WERI-Rb-1 (cell line): ENCODE data around the gene FFAR4.
"Not testable (repeated sequence)": the region's sequence is repeated elsewhere in the genome, so short reads cannot be mapped to it uniquely, and the experiment has no call there.

Source experiments
- DNase-seq: peaks from one replicate; pipeline ENCODE4 v3.0.0-alpha.2; 2020
- H3K27ac ChIP-seq: fragments of 250-450 bp; sonication (Bioruptor Pico); 2 replicates; pipeline ENCODE4 v1.5.1; 2020; ENCODE audit warnings: mild to moderate bottlenecking, moderate library complexity
- H3K27me3 ChIP-seq: fragments of 250-450 bp; sonication (Bioruptor Pico); 2 replicates; pipeline ENCODE4 v1.5.1; 2021; ENCODE audit warnings: mild to moderate bottlenecking, low read depth, moderate library complexity; ENCODE audit not compliant: insufficient read depth, severe bottlenecking
- H3K36me3 ChIP-seq: fragments of 250-450 bp; sonication (Bioruptor Pico); 2 replicates; pipeline ENCODE4 v1.5.1; 2020; ENCODE audit warnings: mild to moderate bottlenecking, moderate library complexity
- H3K4me3 ChIP-seq: 2 replicates; pipeline ENCODE4 v1.5.1; 2011; ENCODE audit warnings: low read depth, mild to moderate bottlenecking, control low read depth, low read length
- H3K9me3 ChIP-seq: fragments of 250-450 bp; sonication (Bioruptor Pico); 2 replicates; pipeline ENCODE4 v1.5.1; 2021; ENCODE audit warnings: mild to moderate bottlenecking, moderate library complexity; ENCODE audit not compliant: severe bottlenecking
- TF ChIP-seq, protein P1 (sequence below): IDR thresholded peaks from 2 replicates; pipeline ENCODE4 v1.5.1; 2011; ENCODE audit warnings: low read depth, mild to moderate bottlenecking, control low read depth, inconsistent platforms, low read length

The FFAR4 gene

GRCh38 chr10:93566435-93567276 lies at the start of gene FFAR4:
Gene FFAR4, plus strand, starts transcription at chr10:93566665. Its CDS starts 56 bp downstream, at chr10:93566721.
- no peak within 1 kb of the TSS for H3K27ac ChIP-seq
- no peaks in the 10 kb centered on the region for H3K36me3 ChIP-seq
- no peak for DNase-seq
- no peaks in the 10 kb centered on the region for H3K9me3 ChIP-seq
- no peaks in the 10 kb centered on the region for H3K27me3 ChIP-seq
- H3K4me3 ChIP-seq, result no peak within 1 kb of the TSS
- TF ChIP-seq, protein P1, sequence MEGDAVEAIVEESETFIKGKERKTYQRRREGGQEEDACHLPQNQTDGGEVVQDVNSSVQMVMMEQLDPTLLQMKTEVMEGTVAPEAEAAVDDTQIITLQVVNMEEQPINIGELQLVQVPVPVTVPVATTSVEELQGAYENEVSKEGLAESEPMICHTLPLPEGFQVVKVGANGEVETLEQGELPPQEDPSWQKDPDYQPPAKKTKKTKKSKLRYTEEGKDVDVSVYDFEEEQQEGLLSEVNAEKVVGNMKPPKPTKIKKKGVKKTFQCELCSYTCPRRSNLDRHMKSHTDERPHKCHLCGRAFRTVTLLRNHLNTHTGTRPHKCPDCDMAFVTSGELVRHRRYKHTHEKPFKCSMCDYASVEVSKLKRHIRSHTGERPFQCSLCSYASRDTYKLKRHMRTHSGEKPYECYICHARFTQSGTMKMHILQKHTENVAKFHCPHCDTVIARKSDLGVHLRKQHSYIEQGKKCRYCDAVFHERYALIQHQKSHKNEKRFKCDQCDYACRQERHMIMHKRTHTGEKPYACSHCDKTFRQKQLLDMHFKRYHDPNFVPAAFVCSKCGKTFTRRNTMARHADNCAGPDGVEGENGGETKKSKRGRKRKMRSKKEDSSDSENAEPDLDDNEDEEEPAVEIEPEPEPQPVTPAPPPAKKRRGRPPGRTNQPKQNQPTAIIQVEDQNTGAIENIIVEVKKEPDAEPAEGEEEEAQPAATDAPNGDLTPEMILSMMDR, result no peak

DNA sequence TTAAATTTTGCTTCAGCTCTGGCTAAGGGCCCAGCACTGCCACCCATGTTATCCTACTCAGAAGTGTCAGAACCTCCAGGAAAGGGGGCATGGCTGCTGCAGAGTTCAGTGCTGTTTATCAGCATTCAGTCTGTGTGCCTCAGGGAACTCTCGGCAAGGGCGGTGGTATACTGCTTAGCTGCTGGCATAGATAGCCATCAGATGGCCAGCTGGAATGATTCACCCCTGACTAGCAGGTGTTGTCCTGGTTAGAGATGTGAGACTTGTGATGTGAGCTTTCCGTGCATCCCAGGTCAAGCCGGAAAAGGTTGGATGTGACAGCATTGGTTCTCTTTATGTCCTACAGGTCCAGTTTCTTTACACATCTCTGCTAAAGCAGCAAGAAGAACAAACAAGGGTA lies 47.9 kb upstream of the FFAR4 start:
- peaks cover 64% of the 10 kb centered on the region for H3K36me3 ChIP-seq

DNA sequence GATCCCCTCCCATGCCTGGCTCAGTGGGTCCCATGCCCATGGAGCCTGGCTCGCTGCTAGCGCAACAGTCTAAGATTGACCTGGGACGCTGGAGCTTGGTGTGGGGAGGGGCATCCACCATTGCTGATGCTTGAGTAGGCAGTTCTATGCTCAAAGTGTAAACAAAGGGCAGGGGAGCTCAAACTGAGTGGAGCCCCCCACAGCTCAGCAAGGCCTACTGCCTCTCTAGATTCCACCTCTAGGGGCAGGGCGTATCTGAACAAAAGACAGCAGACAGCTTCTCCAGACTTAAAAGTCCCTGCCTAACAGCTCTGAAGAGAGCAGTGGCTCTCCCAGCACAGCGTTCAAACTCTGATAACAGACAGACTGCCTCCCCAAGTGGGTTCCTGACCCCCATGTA lies 31.2 kb upstream of the FFAR4 start:
- DNase-seq, result no peak
- TF ChIP-seq, protein P1, result no peak
- Histone ChIP-seq H3K27ac (no peak overlapping the region), H3K36me3 (no peaks in the 10 kb centered on the region), H3K27me3 (no peaks in the 10 kb centered on the region), H3K4me3 (no peak overlapping the region), H3K9me3 (peaks cover 4% of the 10 kb centered on the region)

More for the DNA sequence above, 47.9 kb upstream of the FFAR4 start:
- peaks cover 16% of the 10 kb centered on the region for H3K9me3 ChIP-seq
- no peak overlapping the region for H3K27ac ChIP-seq
- TF ChIP-seq, protein P1, result no peak
- no peak overlapping the region for H3K4me3 ChIP-seq
- DNase-seq, result no peak
- no peaks in the 10 kb centered on the region for H3K27me3 ChIP-seq

- not testable (repeated sequence) for DNase-seq, H3K4me3 ChIP-seq, H3K27ac ChIP-seq, H3K9me3 ChIP-seq, H3K27me3 ChIP-seq, H3K36me3 ChIP-seq
These were observed 25.6 kb upstream of the FFAR4 start for GRCh38 chr10:93540871-93541270.

- H3K27me3 ChIP-seq, result no peaks in the 10 kb centered on the region
- H3K36me3 ChIP-seq, result no peaks in the 10 kb centered on the region
- TF ChIP-seq, protein P1, result peak; percentile 86
- H3K9me3 ChIP-seq, result no peaks in the 10 kb centered on the region
- DNase-seq, result peak; percentile 84
- peak overlapping the region; percentile 87 for H3K27ac ChIP-seq
- peak overlapping the region; percentile 26 for H3K4me3 ChIP-seq
These were observed 24.8 kb upstream of the FFAR4 start for GRCh38 chr10:93541402-93542357.

GRCh38 chr10:93542358-93542791 lies 24.1 kb upstream of the FFAR4 start:
- H3K27me3 ChIP-seq, result no peaks in the 10 kb centered on the region
- DNase-seq, result peak; percentile 98
- no peaks in the 10 kb centered on the region for H3K36me3 ChIP-seq
- H3K4me3 ChIP-seq, result peak overlapping the region; percentile 26
- TF ChIP-seq, protein P1, result no peak
- no peaks in the 10 kb centered on the region for H3K9me3 ChIP-seq
- peak overlapping the region; percentile 87 for H3K27ac ChIP-seq

DNA sequence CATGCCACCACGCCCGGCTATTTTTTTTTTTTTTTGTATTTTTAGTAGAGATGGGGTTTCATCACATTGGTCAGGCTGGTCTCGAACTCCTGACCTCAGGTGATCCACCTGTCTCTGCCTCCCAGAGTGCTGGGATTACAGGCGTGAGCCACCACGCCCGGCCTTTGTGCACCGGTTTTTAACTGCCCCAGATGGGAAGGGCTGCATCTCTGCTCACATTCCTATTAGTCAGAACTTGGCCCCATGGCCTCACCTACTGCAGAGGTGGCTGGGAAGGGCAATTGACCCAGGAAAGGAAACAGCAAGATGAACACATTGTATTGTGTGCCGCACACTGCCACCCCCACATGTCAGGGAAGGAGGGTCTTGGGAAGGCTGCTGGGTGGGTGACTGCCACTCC lies 19.5 kb upstream of the FFAR4 start:
- H3K27ac ChIP-seq, H3K9me3 ChIP-seq, H3K36me3 ChIP-seq, DNase-seq, H3K27me3 ChIP-seq, H3K4me3 ChIP-seq: not testable (repeated sequence)
